Parathyroid adenoma (tissue), 2 donors: ENCODE data around the gene DOCK6.
"Not testable (repeated sequence)": the region's sequence is repeated elsewhere in the genome, so short reads cannot be mapped to it uniquely, and the experiment has no call there.

ENCODE experiments used
- H2AFZ ChIP-seq: fragments of 300-600 bp; sonication (generic); one replicate; pipeline ENCODE4 v1.7.0; 2017; ENCODE audit warnings: antibody characterized with exemption, mild to moderate bottlenecking
- H3K27ac ChIP-seq: fragments of 300-600 bp; sonication (generic); one replicate; pipeline ENCODE4 v1.7.0; 2017
- H3K27me3 ChIP-seq: fragments of 300-600 bp; sonication (generic); one replicate; pipeline ENCODE4 v1.7.0; 2017; ENCODE audit warnings: low read length; ENCODE audit not compliant: control insufficient read depth, insufficient read depth
- H3K36me3 ChIP-seq: fragments of 300-600 bp; sonication (generic); one replicate; pipeline ENCODE4 v1.7.0; 2017; ENCODE audit warnings: low read length; ENCODE audit not compliant: control insufficient read depth, insufficient read depth
- H3K4me1 ChIP-seq: fragments of 300-600 bp; sonication (generic); one replicate; pipeline ENCODE4 v1.7.0; 2017; ENCODE audit warnings: control low read depth
- H3K4me2 ChIP-seq: fragments of 300-600 bp; sonication (generic); one replicate; pipeline ENCODE4 v1.7.0; 2017; ENCODE audit warnings: low read length
- H3K4me3 ChIP-seq: fragments of 300-600 bp; sonication (generic); one replicate; pipeline ENCODE4 v1.7.0; 2017; ENCODE audit warnings: low read depth, low read length
- H3K79me2 ChIP-seq: fragments of 300-600 bp; sonication (generic); one replicate; pipeline ENCODE4 v1.7.0; 2017; ENCODE audit warnings: control low read depth
- H3K9ac ChIP-seq: fragments of 300-600 bp; sonication (generic); one replicate; pipeline ENCODE4 v1.7.0; 2017; ENCODE audit warnings: mild to moderate bottlenecking
- H3K9me3 ChIP-seq: fragments of 300-600 bp; sonication (generic); one replicate; pipeline ENCODE4 v1.7.0; 2017; ENCODE audit warnings: low read length; ENCODE audit not compliant: control insufficient read depth
- TF ChIP-seq, protein P1 (sequence below): fragments of 300-600 bp; sonication (generic); IDR thresholded peaks from one replicate; pipeline ENCODE4 v1.7.0; 2017; ENCODE audit warnings: antibody characterized with exemption, mild to moderate bottlenecking
- donor health status: primary hyperparathyroidism.

The DOCK6 gene

DNA sequence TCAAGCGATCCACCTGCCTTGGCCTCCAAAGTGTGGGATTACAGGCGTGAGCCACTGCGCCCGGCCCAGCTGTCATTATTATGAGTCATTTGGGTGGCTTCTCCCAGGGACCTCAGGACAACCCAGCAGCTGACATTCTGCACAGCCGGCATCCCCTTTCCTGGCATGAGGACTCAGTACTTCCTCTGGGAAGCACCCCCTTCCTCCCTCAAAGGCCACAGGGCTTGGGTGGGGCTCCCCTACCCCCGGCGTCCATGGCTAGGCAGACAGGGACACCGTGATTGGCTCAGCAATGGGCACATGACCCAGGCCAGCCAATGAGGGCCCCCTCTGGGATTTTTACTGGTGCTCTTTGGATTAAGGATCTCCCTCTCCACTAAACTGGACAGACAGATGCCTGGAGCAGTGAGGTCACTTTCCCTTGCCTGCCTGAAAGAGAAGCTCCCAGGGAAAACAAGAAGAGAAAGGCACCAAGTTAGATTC, 71.0 kb downstream of the DOCK6 start:
- H3K27me3 ChIP-seq, result no peaks in the 10 kb centered on the region
- H3K4me2 ChIP-seq, result no peak overlapping the region
- no peaks in the 10 kb centered on the region for H3K79me2 ChIP-seq
- no peaks in the 10 kb centered on the region for H3K36me3 ChIP-seq
- no peak overlapping the region for H3K9ac ChIP-seq
- no peaks in the 10 kb centered on the region for H3K4me1 ChIP-seq
- TF ChIP-seq, protein P1, sequence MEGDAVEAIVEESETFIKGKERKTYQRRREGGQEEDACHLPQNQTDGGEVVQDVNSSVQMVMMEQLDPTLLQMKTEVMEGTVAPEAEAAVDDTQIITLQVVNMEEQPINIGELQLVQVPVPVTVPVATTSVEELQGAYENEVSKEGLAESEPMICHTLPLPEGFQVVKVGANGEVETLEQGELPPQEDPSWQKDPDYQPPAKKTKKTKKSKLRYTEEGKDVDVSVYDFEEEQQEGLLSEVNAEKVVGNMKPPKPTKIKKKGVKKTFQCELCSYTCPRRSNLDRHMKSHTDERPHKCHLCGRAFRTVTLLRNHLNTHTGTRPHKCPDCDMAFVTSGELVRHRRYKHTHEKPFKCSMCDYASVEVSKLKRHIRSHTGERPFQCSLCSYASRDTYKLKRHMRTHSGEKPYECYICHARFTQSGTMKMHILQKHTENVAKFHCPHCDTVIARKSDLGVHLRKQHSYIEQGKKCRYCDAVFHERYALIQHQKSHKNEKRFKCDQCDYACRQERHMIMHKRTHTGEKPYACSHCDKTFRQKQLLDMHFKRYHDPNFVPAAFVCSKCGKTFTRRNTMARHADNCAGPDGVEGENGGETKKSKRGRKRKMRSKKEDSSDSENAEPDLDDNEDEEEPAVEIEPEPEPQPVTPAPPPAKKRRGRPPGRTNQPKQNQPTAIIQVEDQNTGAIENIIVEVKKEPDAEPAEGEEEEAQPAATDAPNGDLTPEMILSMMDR, result no peak
- H2AFZ ChIP-seq, result no peak overlapping the region
- H3K4me3 ChIP-seq, result no peak overlapping the region
- H3K9me3 ChIP-seq, result no peaks in the 10 kb centered on the region
- H3K27ac ChIP-seq, result no peak overlapping the region

DNA sequence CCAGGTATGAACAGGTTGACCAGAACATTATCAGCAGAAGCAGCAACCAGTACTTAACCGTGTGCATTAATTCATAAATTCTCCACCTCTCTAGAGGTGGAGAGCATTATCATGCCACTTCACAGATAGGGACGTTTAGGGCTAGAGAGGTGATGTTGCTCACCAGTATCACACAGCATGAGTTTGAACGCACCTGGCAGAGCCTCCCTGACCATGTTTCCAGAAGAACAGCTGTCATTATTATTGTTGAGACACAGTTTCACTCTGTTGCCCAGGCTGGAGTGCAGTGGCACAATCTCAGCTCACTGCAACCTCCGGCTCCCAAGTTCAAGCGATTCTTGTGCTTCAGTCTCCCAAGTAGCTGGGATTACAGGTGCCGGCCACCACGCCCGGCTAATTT, 71.8 kb downstream of the DOCK6 start:
- no peaks in the 10 kb centered on the region for H3K36me3 ChIP-seq

DNA sequence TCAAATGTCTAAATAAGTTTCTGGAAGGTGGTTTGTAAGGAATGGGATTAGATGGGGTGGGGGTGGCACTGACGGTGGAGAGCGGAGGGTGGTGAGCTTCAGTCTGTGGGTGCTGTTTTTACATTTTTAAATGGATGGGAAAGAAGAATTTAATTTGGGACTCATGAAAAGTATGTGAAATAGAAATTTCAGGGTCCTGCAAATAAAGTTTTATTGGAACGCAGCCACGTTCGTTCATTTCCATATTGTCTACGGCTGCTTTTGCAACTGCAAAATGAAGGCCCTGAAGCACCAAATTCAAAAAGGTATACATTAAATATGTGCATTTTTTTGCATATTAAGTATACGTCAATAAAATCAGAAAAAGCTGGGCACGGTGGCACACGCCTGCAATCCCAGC, 74.9 kb downstream of the DOCK6 start:
- TF ChIP-seq, protein P1, result no peak
- Histone ChIP-seq H3K9me3 (no peaks in the 10 kb centered on the region), H3K4me3 (no peak overlapping the region), H3K27ac (no peak overlapping the region), H3K36me3 (no peaks in the 10 kb centered on the region), H3K9ac (no peak overlapping the region), H2AFZ (no peak overlapping the region), H3K27me3 (no peaks in the 10 kb centered on the region), H3K4me2 (no peak overlapping the region), H3K4me1 (no peaks in the 10 kb centered on the region), H3K79me2 (no peaks in the 10 kb centered on the region)

More for the DNA sequence above, 71.8 kb downstream of the DOCK6 start:
- H3K9ac ChIP-seq, result no peak overlapping the region
- no peaks in the 10 kb centered on the region for H3K9me3 ChIP-seq
- H3K79me2 ChIP-seq, result no peaks in the 10 kb centered on the region
- H3K27me3 ChIP-seq, result no peaks in the 10 kb centered on the region
- no peak overlapping the region for H2AFZ ChIP-seq
- no peaks in the 10 kb centered on the region for H3K4me1 ChIP-seq
- H3K4me3 ChIP-seq, result no peak overlapping the region
- TF ChIP-seq, protein P1, result no peak
- H3K4me2 ChIP-seq, result no peak overlapping the region
- H3K27ac ChIP-seq, result no peak overlapping the region

DNA sequence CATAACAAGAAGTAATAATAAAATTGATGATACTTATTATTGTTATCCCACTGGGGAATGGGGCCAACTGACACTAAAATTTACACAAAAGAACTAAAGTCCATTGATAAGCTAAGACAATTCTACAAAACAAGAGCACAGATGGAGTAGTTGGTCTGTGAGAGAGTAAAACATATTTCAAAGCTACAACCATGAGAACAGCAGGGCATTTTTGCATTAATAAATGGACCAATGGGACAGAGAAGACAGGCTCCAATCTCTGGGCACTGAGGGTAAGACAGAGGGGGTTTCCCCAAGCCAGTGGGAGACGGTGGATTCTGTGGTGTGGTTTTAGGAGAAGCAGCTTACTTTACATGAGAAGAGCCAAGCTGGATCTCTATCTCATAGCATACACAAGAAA, 79.3 kb downstream of the DOCK6 start:
- Histone ChIP-seq H3K9me3 (no peaks in the 10 kb centered on the region), H3K4me1 (no peaks in the 10 kb centered on the region), H3K4me2 (no peak overlapping the region), H2AFZ (no peak overlapping the region), H3K79me2 (no peaks in the 10 kb centered on the region), H3K27ac (no peak overlapping the region), H3K4me3 (no peak overlapping the region), H3K36me3 (no peaks in the 10 kb centered on the region), H3K9ac (no peak overlapping the region), H3K27me3 (no peaks in the 10 kb centered on the region)
- TF ChIP-seq, protein P1, result no peak

DNA sequence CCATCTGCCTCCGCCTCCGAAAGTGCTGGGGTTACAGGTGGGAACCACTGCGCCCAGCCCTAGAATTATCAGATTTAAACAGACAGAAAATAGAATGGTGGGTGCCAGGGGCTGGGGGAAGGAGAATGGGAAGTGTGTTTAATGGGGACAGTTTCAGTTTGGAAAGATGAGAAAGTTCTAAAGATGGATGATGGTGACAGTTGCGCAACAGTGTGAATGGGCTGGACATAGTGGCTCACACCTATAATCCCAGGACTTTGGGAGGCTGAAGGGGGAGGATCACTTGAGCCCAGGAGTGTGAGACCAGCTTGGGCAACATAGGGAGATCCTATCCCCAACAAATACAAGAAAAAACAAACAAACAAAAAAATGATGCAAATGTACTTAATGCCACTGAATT, 80.8 kb downstream of the DOCK6 start:
- H3K36me3 ChIP-seq, result no peaks in the 10 kb centered on the region
- H3K27ac ChIP-seq, result no peak overlapping the region
- no peaks in the 10 kb centered on the region for H3K4me1 ChIP-seq

DNA sequence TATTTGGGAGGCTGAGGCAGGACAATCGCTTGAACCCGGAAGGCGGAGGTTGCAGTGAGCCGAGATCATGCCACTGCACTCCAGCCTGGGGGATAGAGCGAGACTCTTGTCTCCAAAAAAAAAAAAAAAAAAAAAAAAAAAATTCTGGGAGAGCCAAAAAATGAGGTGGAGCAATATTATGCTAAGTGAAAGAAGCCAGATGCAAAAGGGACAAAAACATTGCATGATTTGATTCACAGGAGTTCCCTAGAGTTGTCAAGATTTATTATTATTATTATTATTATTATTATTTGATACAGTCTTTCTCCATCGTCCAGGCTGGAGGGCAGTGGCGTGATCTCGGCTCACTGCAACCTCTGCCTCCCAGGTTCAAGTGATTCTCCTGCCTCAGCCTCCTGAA, 81.3 kb downstream of the DOCK6 start:
- H3K27ac ChIP-seq, H3K4me1 ChIP-seq: not testable (repeated sequence)

More for the DNA sequence above, 80.8 kb downstream of the DOCK6 start:
- TF ChIP-seq, protein P1, result no peak
- H3K9me3 ChIP-seq, result no peaks in the 10 kb centered on the region
- no peak overlapping the region for H3K9ac ChIP-seq
- no peak overlapping the region for H2AFZ ChIP-seq
- no peak overlapping the region for H3K4me3 ChIP-seq
- no peak overlapping the region for H3K4me2 ChIP-seq
- H3K79me2 ChIP-seq, result no peaks in the 10 kb centered on the region
- no peaks in the 10 kb centered on the region for H3K27me3 ChIP-seq

More for the DNA sequence above, 81.3 kb downstream of the DOCK6 start:
- H3K9me3 ChIP-seq, H2AFZ ChIP-seq, H3K9ac ChIP-seq, H3K27me3 ChIP-seq, H3K36me3 ChIP-seq, H3K4me2 ChIP-seq, H3K79me2 ChIP-seq, H3K4me3 ChIP-seq: not testable (repeated sequence)
